GM13977 (cell line): ENCODE results near the gene TSTD2.
"Not testable (repeated sequence)": the region's sequence is repeated elsewhere in the genome, so short reads cannot be mapped to it uniquely, and the experiment has no call there.

Experiments used
- DNase-seq: peaks from one replicate; pipeline ENCODE4 v3.0.0; 2012; ENCODE audit warnings: low spot score
- CTCF ChIP-seq: IDR thresholded peaks from 2 replicates; pipeline ENCODE4 v1.5.1; 2012; ENCODE audit warnings: mild to moderate bottlenecking, control low read depth; ENCODE audit not compliant: insufficient read depth; ENCODE audit errors: extremely low read depth, missing control alignments
- in situ Hi-C: fragments of 300-500 bp; cut with MboI; formaldehyde crosslinking; loops from one replicate; pipeline ENCODE4 v1.12.0; 2022; ENCODE audit warnings: low sequenced_read_pairs, low pct_unique_long_range_greater_than_20kb, mixed read lengths, inconsistent platforms; ENCODE audit not compliant: unreplicated experiment

TSTD2 gene

GRCh38 chr9:97577051-97577450 lies 56.1 kb downstream of the TSTD2 start:
- in situ Hi-C loops = no loop called here
- no peak for TF ChIP-seq CTCF
- DNase-seq = no peak

GRCh38 chr9:97575673-97576200 lies 57.4 kb downstream of the TSTD2 start:
- TF ChIP-seq CTCF = no peak
- in situ Hi-C loops = no loop called here
- no peak for DNase-seq

- in situ Hi-C loops, DNase-seq: not testable (repeated sequence)
Measured at GRCh38 chr9:97574921-97575672, 58.1 kb downstream of the TSTD2 start.

- DNase-seq, in situ Hi-C loops: not testable (repeated sequence)
Measured at GRCh38 chr9:97574101-97574571, 59.0 kb downstream of the TSTD2 start.

GRCh38 chr9:97573482-97574073 lies 59.6 kb downstream of the TSTD2 start:
- DNase-seq = no peak
- in situ Hi-C loops = no loop called here
- TF ChIP-seq CTCF = no peak

- in situ Hi-C loops = no loop called here
- DNase-seq = no peak
Measured at GRCh38 chr9:97572892-97573365, 60.2 kb downstream of the TSTD2 start.

GRCh38 chr9:97572196-97572891 lies 60.8 kb downstream of the TSTD2 start:
- no peak for DNase-seq

More at GRCh38 chr9:97572892-97573365, 60.2 kb downstream of the TSTD2 start:
- TF ChIP-seq CTCF = no peak

More at GRCh38 chr9:97572196-97572891, 60.8 kb downstream of the TSTD2 start:
- no peak for TF ChIP-seq CTCF
- in situ Hi-C loops = no loop called here
